ENCODE measurements around the gene YKT6. TPM values are rescaled to one million over a fixed set of nuclear protein-coding genes. Genes with fewer than 3 reads are reported as not detected.

Gene YKT6
- total RNA-seq, 4 donors from 2014 or later = 48.3 to 75.8 (median 54.4) TPM

DNA sequence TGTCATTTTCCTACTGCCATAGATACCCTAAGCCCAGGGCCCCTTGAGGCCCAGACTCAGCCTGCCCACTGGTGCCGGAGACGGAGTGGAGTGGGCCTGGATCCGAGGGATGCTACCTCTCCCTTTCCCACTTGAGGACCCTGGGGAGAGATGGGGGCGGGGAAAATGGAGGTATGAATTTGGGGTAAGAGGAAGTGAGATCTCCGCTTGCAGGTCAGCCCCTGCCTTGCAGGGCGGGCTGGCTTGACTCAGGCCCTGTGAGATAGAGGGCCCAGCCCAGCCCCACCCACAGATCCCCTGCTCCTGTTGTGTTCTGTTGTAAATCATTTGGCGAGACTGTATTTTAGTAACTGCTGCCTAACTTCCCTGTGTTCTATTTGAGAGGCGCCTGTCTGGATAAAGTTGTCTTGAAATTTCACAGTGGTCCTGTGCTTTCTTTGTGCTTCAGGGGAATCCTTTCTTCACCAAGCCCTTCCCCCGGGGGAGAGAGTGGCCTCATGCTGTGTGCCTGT lies 13.2 kb downstream of the YKT6 start:
- DNase-seq (ENCODE audit: low spot score) (no peak), ATAC-seq (ENCODE audit: low FRiP score) (no peak)
- TF ChIP-seq CTCF (IDR thresholded peaks at IDR 0.05) = no peak

DNA sequence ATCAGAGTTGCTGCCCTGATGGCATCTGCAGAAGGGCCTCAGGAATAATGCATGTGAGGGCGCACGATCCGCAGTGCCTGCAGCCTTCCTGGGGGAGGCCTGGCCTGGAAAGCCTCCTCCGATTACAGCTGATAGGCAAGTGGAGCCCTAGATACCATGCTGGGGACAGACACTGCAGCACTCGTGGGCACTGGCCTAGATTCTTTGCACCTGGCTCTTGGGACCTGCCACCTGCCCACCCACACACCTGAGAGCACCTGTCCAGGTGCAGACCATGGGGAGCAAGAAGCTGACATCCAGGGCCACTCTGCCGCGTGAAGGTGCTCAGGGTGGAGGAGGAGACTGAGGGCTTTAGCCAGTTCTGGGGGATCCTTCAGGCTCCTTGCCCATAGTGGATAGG lies 14.8 kb downstream of the YKT6 start:
- no peak for TF ChIP-seq CTCF (IDR thresholded peaks at IDR 0.05)
- no peak for DNase-seq (ENCODE audit: low spot score)
- no peak for ATAC-seq (ENCODE audit: low FRiP score)

DNA sequence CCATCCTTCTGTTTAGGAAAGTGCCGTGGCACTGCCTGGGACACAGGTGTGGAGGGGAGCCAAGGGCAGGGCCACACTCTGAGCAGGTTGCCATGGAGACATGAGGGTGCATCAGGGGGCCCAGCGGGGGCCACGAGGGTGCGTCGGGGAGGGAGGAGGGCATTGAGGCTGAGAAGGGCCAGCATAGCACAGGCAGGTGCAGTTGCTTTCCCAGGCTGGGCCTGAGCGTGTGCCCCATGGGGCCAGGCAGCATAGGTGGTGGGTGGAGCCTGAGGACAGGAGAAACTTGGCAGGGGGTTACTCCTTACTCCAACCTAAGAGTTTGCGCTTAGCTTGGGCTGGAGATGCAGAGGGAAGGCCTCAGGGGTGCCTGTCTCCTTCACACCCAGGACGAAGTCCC lies 15.2 kb downstream of the YKT6 start:
- TF ChIP-seq CTCF (IDR thresholded peaks at IDR 0.05) = no peak
- ATAC-seq (ENCODE audit: low FRiP score) (no peak), DNase-seq (ENCODE audit: low spot score) (no peak)

DNA sequence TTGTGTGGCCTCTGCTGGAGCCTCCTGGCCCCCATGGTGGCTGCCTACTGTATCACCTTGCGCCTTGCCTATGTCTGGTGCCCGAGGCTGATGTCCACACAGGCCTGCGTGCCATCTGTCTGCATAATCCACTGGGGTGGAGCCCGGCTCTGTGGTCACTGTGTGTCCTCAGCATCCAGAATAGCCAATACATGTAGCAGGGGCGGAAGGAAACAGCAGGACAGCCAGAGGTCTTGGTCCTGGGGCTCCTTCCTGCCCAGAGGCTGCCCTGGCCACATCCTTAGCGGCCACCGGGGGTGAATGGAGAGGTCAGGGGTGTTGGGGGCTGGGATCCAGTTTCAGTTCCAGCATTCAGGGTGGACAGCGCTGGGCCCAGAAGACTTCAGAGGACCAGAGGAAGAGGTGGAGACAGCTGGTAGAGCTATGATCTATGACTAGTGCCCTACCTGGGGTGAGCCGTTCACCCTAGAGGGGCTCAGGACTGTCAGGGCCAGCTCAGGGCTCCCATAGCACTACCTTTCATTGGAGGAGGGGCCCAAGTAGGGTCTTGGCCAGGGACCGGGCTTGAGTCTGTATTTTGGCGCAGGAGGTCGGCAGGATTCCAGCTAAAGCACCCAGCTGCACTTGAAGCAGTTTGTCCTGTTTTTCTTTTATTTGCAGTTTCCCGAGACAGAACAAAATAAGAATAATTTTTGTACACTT lies 15.9 kb downstream of the YKT6 start:
- DNase-seq (ENCODE audit: low spot score) (no peak), ATAC-seq (ENCODE audit: low FRiP score) (no peak)
- no peak for TF ChIP-seq CTCF (IDR thresholded peaks at IDR 0.05)

DNA sequence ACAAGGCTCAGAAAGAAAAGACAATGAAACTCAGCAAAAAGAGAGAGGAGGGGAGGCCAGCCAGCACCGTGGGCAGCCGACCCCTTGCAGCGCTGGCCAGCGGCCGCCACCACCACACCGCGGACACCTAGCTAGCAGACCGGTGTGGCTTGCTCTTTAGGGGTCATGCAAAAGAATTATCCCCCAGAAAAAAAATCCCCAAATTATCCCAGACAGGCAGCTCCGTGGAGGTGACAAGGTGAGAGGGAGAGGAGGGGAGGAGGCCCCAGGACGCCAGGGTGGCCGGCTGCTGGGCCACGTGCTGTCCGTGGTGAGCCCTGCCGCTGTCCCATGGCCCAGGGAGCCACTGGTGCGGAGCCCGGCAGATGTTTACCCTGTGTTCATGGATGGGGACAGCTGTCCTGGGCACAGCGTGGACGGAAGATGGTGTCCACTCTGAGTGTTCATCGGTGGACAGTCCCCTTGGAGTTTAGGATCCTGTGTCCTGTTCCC lies 16.5 kb downstream of the YKT6 start:
- no peak for ATAC-seq (ENCODE audit: low FRiP score)
- no peak for DNase-seq (ENCODE audit: low spot score)
- no peak for TF ChIP-seq CTCF (IDR thresholded peaks at IDR 0.05)

- no peak for DNase-seq (ENCODE audit: low spot score)
- TF ChIP-seq CTCF (IDR thresholded peaks at IDR 0.05) = no peak
- ATAC-seq (ENCODE audit: low FRiP score) = no peak
These were observed 17.1 kb downstream of the YKT6 start for GRCh38 chr7:44217852-44218402.
